Body of pancreas (tissue), 4 donors: ENCODE data around the gene HARBI1. TPM values are rescaled to one million over a fixed set of nuclear protein-coding genes. Genes with fewer than 3 reads are reported as not detected.

Experiments used
- ATAC-seq: fragments of 150-250 bp; one replicate; pipeline ENCODE4 v1.9.1; 2016
- DNase-seq, 4 donors: peaks; one replicate each; pipeline ENCODE4 v3.0.0-alpha.2; 2019
- H3K27ac ChIP-seq, 4 donors: fragments of 200-600 bp; sonication (generic); 1 replicate in 3 of 4; 2 replicates in 1 of 4; pipeline versions ENCODE4 v1.5.1 to v1.6.1; 2016 to 2019; ENCODE audit warnings: mild to moderate bottlenecking in 1 of 4, mixed read lengths in 1 of 4, moderate library complexity in 1 of 4
- H3K27me3 ChIP-seq, 2 donors: fragments of 200-600 bp; sonication (generic); one replicate each; pipeline ENCODE4 v1.6.0; 2016; ENCODE audit warnings: mild to moderate bottlenecking in 1 of 2
- H3K36me3 ChIP-seq, 2 donors: fragments of 200-600 bp; sonication (generic); replicated peaks in 1 of 2; 2 replicates each; pipeline ENCODE4 v1.5.1; 2016; ENCODE audit warnings: low read depth in 2 of 2; ENCODE audit not compliant: insufficient read depth in 1 of 2
- H3K4me1 ChIP-seq: fragments of 200-600 bp; sonication (generic); one replicate; pipeline ENCODE4 v1.6.0; 2016
- H3K4me3 ChIP-seq, 2 donors: fragments of 200-600 bp; sonication (generic); 1 replicate in 1 of 2; 2 replicates in 1 of 2; pipeline ENCODE4 v1.5.1; 2016 to 2019
- H3K9me3 ChIP-seq, 3 donors: fragments of 200-600 bp; sonication (generic); 1 replicate in 2 of 3; 2 replicates in 1 of 3; pipeline ENCODE4 v1.5.1; 2016
- CTCF ChIP-seq, 7 experiments: fragments of 450-650 bp in 4 of 7; fragments of 200-600 bp in 3 of 7; sonication (generic) in 3 of 7; IDR thresholded peaks; one replicate each; pipeline ENCODE4 v1.5.1; 2016 to 2019; ENCODE audit warnings: antibody characterized with exemption in 7 of 7
- POLR2A ChIP-seq, 3 donors: fragments of 450-650 bp; IDR thresholded peaks; one replicate each; pipeline ENCODE4 v1.6.1; 2016; ENCODE audit warnings: antibody characterized with exemption in 3 of 3, mild to moderate bottlenecking in 2 of 3
- WGBS, 2 donors: methylation state at CpG; one replicate each; pipeline ENCODE4 v1.1.5; 2017; 5-methylcytosine and 5-hydroxymethylcytosine counted together
- intact Hi-C: fragments of 100-400 bp; cut with DNase I; formaldehyde crosslinking; loops from one replicate; pipeline ENCODE4 v1.15.1; 2023
- total RNA-seq, 2 donors: library from RNA; depleted of rRNA; stranded (reverse); fragments of >200 nt; gene quantifications; one replicate each; pipeline ENCODE4 v1.1.0, GENCODE V29; 2016

HARBI1 gene
- total RNA-seq = 1 to 10 TPM; 2.0 to 2.6 TPM

- intact Hi-C loops = no loop called here
- H3K27ac ChIP-seq = peak within 1 kb of the TSS; percentile 90 to 100 (median 97)
- ATAC-seq = peak; percentile 97
- peak; percentile 91 to 94 (median 92) for DNase-seq
- 0 to 1% methylated on average over 38 to 72 of the region's 72 CpGs for WGBS, 2 donors
- H3K4me3 ChIP-seq = peak within 1 kb of the TSS; percentile 95 to 99
- TF ChIP-seq POLR2A (IDR thresholded peaks at IDR 0.05) (peak; percentile 0 to 73 (median 47)), CTCF (IDR thresholded peaks at IDR 0.05) (peak; percentile 54 to 82 (median 74))
- peaks cover 35% of the 10 kb centered on the region for H3K4me1 ChIP-seq
- no peaks in the 10 kb centered on the region for H3K36me3 ChIP-seq
- H3K9me3 ChIP-seq = no peaks in the 10 kb centered on the region
- H3K27me3 ChIP-seq = no peaks in the 10 kb centered on the region
These were observed at the start of gene HARBI1, which contains the start of gene ATG13 for GRCh38 chr11:46617134-46617971. Gene HARBI1 (minus strand): TSS chr11:46617227. CDS start chr11:46616237, 990 bp downstream. Gene ATG13 (plus strand): TSS chr11:46617553. CDS start chr11:46644292, 26,739 bp downstream.

- ATAC-seq (no peak), DNase-seq (no peak)
- Histone ChIP-seq H3K27me3 (no peaks in the 10 kb centered on the region), H3K4me1 (no peaks in the 10 kb centered on the region), H3K9me3 (no peaks in the 10 kb centered on the region), H3K4me3 (no peak overlapping the region), H3K27ac (no peak overlapping the region), H3K36me3 (peaks cover 6 to 51% of the 10 kb centered on the region in 2 donors)
- TF ChIP-seq POLR2A (IDR thresholded peaks at IDR 0.05) = no peak
- TF ChIP-seq CTCF (IDR thresholded peaks at IDR 0.05) = no peak
- intact Hi-C loops = no loop called here
- 72 to 73% methylated on average over 5 of the region's 5 CpGs for WGBS, 2 donors
These were observed 49.5 kb upstream of the HARBI1 start for GRCh38 chr11:46666516-46666915.

GRCh38 chr11:46665356-46665755 lies 48.3 kb upstream of the HARBI1 start:
- Histone ChIP-seq H3K4me3 (no peak overlapping the region), H3K4me1 (no peaks in the 10 kb centered on the region), H3K27me3 (no peaks in the 10 kb centered on the region), H3K9me3 (no peaks in the 10 kb centered on the region), H3K36me3 (peaks cover 6 to 50% of the 10 kb centered on the region in 2 donors), H3K27ac (no peak overlapping the region)
- DNase-seq = no peak
- ATAC-seq = no peak
- TF ChIP-seq CTCF (IDR thresholded peaks at IDR 0.05) = no peak
- no peak for TF ChIP-seq POLR2A (IDR thresholded peaks at IDR 0.05)
- WGBS, 2 donors = 91 to 100% methylated on average over 1 of the region's 1 CpG
- intact Hi-C loops = no loop called here

GRCh38 chr11:46664612-46665011 lies 47.6 kb upstream of the HARBI1 start:
- ATAC-seq (no peak), DNase-seq (no peak)
- TF ChIP-seq CTCF (IDR thresholded peaks at IDR 0.05) (no peak), POLR2A (IDR thresholded peaks at IDR 0.05) (no peak)
- 70 to 82% methylated on average over 6 of the region's 6 CpGs for WGBS, 2 donors
- H3K36me3 ChIP-seq = peaks cover 2 to 52% of the 10 kb centered on the region in 2 donors
- no peak overlapping the region for H3K27ac ChIP-seq
- no peaks in the 10 kb centered on the region for H3K27me3 ChIP-seq
- H3K4me3 ChIP-seq = no peak overlapping the region
- H3K9me3 ChIP-seq = no peaks in the 10 kb centered on the region
- intact Hi-C loops = no loop called here
- H3K4me1 ChIP-seq = no peaks in the 10 kb centered on the region
